Heart right ventricle (tissue), 16 donors: ENCODE measurements around the gene PCBP3. TPM values are rescaled to one million over a fixed set of nuclear protein-coding genes. Genes with fewer than 3 reads are reported as not detected.
"Not testable (repeated sequence)": the region's sequence is repeated elsewhere in the genome, so short reads cannot be mapped to it uniquely, and the experiment has no call there.

ENCODE experiments used
- ATAC-seq, 8 donors: fragments of 200-7000 bp; cut with Tn5 transposase; one replicate each; pipeline ENCODE4 v1.9.1; 2020; ENCODE audit warnings: mild to moderate bottlenecking in 8 of 8, moderate library complexity in 8 of 8, moderate number of reproducible peaks in 1 of 8
- DNase-seq, 2 donors: peaks; one replicate each; pipeline ENCODE4 v3.0.0-alpha.2; 2020
- H3K27ac ChIP-seq, 10 donors: fragments of 200-600 bp; sonication (generic) in 2 of 10; one replicate each; pipeline versions ENCODE4 v1.5.0 to v1.8.0; 2020 to 2022; ENCODE audit warnings: mild to moderate bottlenecking in 3 of 10
- H3K27me3 ChIP-seq, 7 donors: fragments of 200-600 bp; one replicate each; pipeline ENCODE4 v1.8.0; 2021 to 2022; ENCODE audit warnings: mild to moderate bottlenecking in 2 of 7
- H3K36me3 ChIP-seq, 9 donors: fragments of 200-600 bp; sonication (generic) in 1 of 9; one replicate each; pipeline versions ENCODE4 v1.5.0 to v1.8.0; 2020 to 2022; ENCODE audit warnings: mild to moderate bottlenecking in 2 of 9
- H3K4me1 ChIP-seq, 9 donors: fragments of 200-600 bp; sonication (generic) in 1 of 9; one replicate each; pipeline versions ENCODE4 v1.5.0 to v1.8.0; 2020 to 2022; ENCODE audit warnings: mild to moderate bottlenecking in 4 of 9
- H3K4me3 ChIP-seq, 10 donors: fragments of 200-600 bp; sonication (generic) in 2 of 10; one replicate each; pipeline versions ENCODE4 v1.5.0 to v1.8.0; 2020 to 2022; ENCODE audit warnings: mild to moderate bottlenecking in 7 of 10, moderate library complexity in 2 of 10
- H3K9me3 ChIP-seq, 11 donors: fragments of 200-600 bp in 10 of 11; sonication (generic) in 2 of 11; one replicate each; pipeline versions ENCODE4 v1.5.0 to v1.8.0; 2013 to 2022; ENCODE audit warnings: mild to moderate bottlenecking in 2 of 11, control low read depth in 1 of 11, moderate library complexity in 1 of 11
- CTCF ChIP-seq, 9 donors: fragments of 200-600 bp; sonication (generic) in 2 of 9; IDR thresholded peaks; one replicate each; pipeline versions ENCODE4 v1.5.0 to v1.8.0; 2021 to 2022; ENCODE audit warnings: antibody characterized with exemption in 9 of 9, mild to moderate bottlenecking in 5 of 9, moderate library complexity in 1 of 9
- WGBS, 2 donors: extraction: QIAGEN DNeasy Blood & Tissue Kit; methylation state at CpG; one replicate each; pipeline ENCODE4 v1.1.7; 2013; ENCODE audit warnings: inconsistent platforms in 1 of 2; 5-methylcytosine and 5-hydroxymethylcytosine counted together
- intact Hi-C, 10 donors: fragments of 100-400 bp; cut with DNase I; formaldehyde crosslinking; loops; one replicate each; pipeline versions ENCODE4 v1.11.1 to v1.14.2; 2022
- polyA plus RNA-seq, 2 donors: library from polyadenylated mRNA; stranded (reverse); fragments of 200-250 nt; gene quantifications; one replicate each; pipeline ENCODE4 v1.2.3, GENCODE V29; 2013
- total RNA-seq, 10 donors: library from RNA; stranded (reverse); fragmentation: NEBNext Ultra II Directional in 3 of 10; extraction: Animal tissue kit (Norgen Biotek cat#: 25700) in 3 of 10; gene quantifications; one replicate each; pipeline versions ENCODE4 v1.2.1 to v1.2.4, GENCODE V29; 2021 to 2023
- donor health status: Arrhythmogenic right ventricular cardiomyopathy.
- donor health status: ischemic (EF 13 %, LVEDD 7.1; RV severe dilation, severe dysfunction).
- donor health status: healthy with polysubstance abuse.
- donor health status: DM: no; HTN: yes; CAD: no.
- donor health status: DM: no; HTN: no; CAD: no.
- donor health status: ischemic (EF 25% LVEDD 6.9; RV normal size, moderate dysfunction).
- donor health status: ischemic (EF 25% LVEDD 5.7; RV mildly dilated, moderate dysfunction).
- donor health status: healthy.
- donor health status: DM: yes; HTN: yes; CAD: no.
- donor health status: Ischemic cardiomyopathy.
- donor health status: ischemic (EF 35%, LVEDD 5.7; RV mildly dilated, moderate dysfunction).
- donor health status: nonischemic (EF 11% LVEDD 7.7; RV severe dilation, severe dysfunction).
- donor health status: DM: yes; HTN: yes; CAD: no.
- donor health status: PGD.
- donor health status: ischemic (EF 29% LVEDD 5.4; RV normal size, mild dysfunction).
- donor health status: nonischemic (EF 23%, LVEDD 6.1; RV moderate dilation, normal function).

The PCBP3 gene
- total and polyA plus RNA-seq, 12 donors = 0.25 to 11.3 (median 1.2) TPM

DNA sequence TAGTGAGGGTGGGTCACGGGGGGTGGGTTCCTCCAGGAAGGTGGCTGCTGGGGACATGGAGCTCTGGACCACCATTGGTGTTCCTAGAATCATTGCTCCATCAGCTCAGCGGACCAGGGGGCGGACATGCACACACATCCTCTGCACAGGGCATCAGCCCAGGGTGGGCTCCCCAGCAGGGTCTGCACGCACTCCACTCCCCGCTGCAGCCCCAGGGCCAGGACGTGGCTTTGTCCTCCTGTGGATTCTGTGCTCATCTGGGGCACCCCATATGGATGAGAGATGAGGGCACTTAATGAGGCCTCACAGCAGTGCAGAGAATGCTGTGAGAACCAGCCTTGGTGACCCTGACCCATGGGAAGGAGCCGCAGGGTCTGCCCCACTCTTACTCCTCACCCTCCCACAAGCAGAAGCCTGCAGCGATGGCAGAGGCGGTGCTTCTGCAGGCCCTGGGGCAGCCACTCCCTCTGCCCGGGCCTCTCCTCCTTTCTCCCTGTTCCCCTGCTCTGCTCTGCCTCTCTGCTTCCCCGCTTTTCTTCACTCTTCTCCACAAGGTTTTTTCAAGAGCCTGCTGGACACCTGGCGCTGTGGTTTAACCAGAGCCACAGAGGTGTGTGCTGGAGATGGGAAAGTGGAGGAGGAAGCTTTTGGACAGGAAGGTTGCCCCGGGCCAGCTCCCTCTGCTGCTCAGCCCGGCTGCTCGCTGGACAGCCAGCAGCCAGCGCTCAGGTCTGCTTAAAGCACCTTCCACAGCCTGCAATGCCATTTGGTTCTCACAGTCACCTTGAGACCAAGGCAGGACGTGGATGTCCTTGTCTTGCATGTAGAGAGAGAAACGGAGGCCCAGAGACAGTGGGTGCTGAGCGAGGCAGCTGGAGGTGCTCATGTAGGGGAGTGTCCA, 26.3 kb upstream of the PCBP3 start:
- DNase-seq (no peak), ATAC-seq (peak in 1 of 8 donors; percentile 17)
- intact Hi-C loops = no loop called here
- 56 to 57% methylated on average over 19 of the region's 19 CpGs for WGBS, 2 donors
- TF ChIP-seq CTCF (IDR thresholded peaks at IDR 0.05) = no peak
- Histone ChIP-seq H3K9me3 (peaks cover 0 to 7% (median 0%) of the 10 kb centered on the region in 11 donors), H3K27ac (no peak overlapping the region), H3K4me3 (no peak overlapping the region), H3K36me3 (no peaks in the 10 kb centered on the region), H3K27me3 (peaks cover 0 to 69% (median 51%) of the 10 kb centered on the region in 7 donors), H3K4me1 (peaks cover 0 to 14% (median 0%) of the 10 kb centered on the region in 9 donors)

DNA sequence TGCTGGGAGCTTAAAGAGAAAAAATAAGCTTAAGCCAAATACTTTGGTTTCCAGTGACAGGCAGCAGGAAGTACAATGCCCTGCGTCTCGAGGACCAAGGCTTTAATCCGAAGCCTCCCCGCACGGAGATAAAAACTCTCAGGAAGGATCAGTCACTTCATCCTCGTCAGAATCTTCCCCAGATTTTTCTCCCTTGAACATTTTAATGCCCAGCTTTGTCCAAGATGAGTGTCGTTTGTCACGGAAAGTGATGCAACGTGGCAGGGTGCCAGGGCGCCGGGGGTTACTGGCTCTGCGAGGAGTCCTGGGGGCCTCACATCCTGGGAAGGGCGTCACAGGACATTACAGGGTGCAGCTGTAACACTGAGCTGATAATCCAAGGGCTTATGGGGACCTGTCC, 25.2 kb upstream of the PCBP3 start:
- no peak for ATAC-seq
- H3K9me3 ChIP-seq = peaks cover 0 to 7% (median 0%) of the 10 kb centered on the region in 11 donors

GRCh38 chr21:45618846-45619485, 24.6 kb upstream of the PCBP3 start:
- 83 to 89% methylated on average over 8 of the region's 8 CpGs for WGBS, 2 donors
- TF ChIP-seq CTCF (IDR thresholded peaks at IDR 0.05) = no peak
- H3K9me3 ChIP-seq = peaks cover 0 to 7% (median 0%) of the 10 kb centered on the region in 11 donors
- ATAC-seq (no peak), DNase-seq (no peak)
- intact Hi-C loops = no loop called here
- peaks cover 0 to 14% (median 0%) of the 10 kb centered on the region in 9 donors for H3K4me1 ChIP-seq
- H3K27ac ChIP-seq = no peak overlapping the region
- no peaks in the 10 kb centered on the region for H3K36me3 ChIP-seq
- no peak overlapping the region for H3K4me3 ChIP-seq
- H3K27me3 ChIP-seq = peaks cover 0 to 62% (median 38%) of the 10 kb centered on the region in 7 donors

More for the DNA sequence above, 25.2 kb upstream of the PCBP3 start:
- Histone ChIP-seq H3K4me1 (peaks cover 0 to 14% (median 0%) of the 10 kb centered on the region in 9 donors), H3K4me3 (no peak overlapping the region), H3K27me3 (peaks cover 0 to 67% (median 45%) of the 10 kb centered on the region in 7 donors), H3K27ac (no peak overlapping the region), H3K36me3 (no peaks in the 10 kb centered on the region)
- intact Hi-C loops = no loop called here
- WGBS, 2 donors = 29 to 41% methylated on average over 13 of the region's 13 CpGs
- no peak for TF ChIP-seq CTCF (IDR thresholded peaks at IDR 0.05)
- DNase-seq = no peak

GRCh38 chr21:45620201-45620923, 23.2 kb upstream of the PCBP3 start:
- no peak for ATAC-seq
- H3K4me3 ChIP-seq = no peak overlapping the region
- H3K27ac ChIP-seq = no peak overlapping the region
- peaks cover 0 to 14% (median 0%) of the 10 kb centered on the region in 9 donors for H3K4me1 ChIP-seq
- peaks cover 0 to 7% (median 0%) of the 10 kb centered on the region in 11 donors for H3K9me3 ChIP-seq
- DNase-seq = no peak
- 68 to 69% methylated on average over 12 of the region's 12 CpGs for WGBS, 2 donors
- H3K27me3 ChIP-seq = peaks cover 0 to 54% (median 32%) of the 10 kb centered on the region in 7 donors
- TF ChIP-seq CTCF (IDR thresholded peaks at IDR 0.05) = no peak
- intact Hi-C loops = no loop called here
- H3K36me3 ChIP-seq = no peaks in the 10 kb centered on the region

GRCh38 chr21:45621435-45622331, 21.8 kb upstream of the PCBP3 start:
- WGBS, 2 donors = 73 to 78% methylated on average over 10 of the region's 10 CpGs
- H3K36me3 ChIP-seq, ATAC-seq, H3K27ac ChIP-seq, H3K9me3 ChIP-seq, intact Hi-C loops, H3K4me3 ChIP-seq, DNase-seq: not testable (repeated sequence)
- Histone ChIP-seq H3K4me1 (peaks cover 0 to 14% (median 0%) of the 10 kb centered on the region in 9 donors), H3K27me3 (peaks cover 0 to 45% (median 23%) of the 10 kb centered on the region in 7 donors)
